HL-60 (cell line): ENCODE measurements around the gene MOB3B.

Experiments
- GABPA ChIP-seq: IDR thresholded peaks from 2 replicates; pipeline ENCODE4 v1.6.1; 2012; ENCODE audit warnings: low read depth
- POLR2AphosphoS5 ChIP-seq: IDR thresholded peaks from 2 replicates; pipeline ENCODE4 v1.6.1; 2012; ENCODE audit warnings: low read depth
- TF ChIP-seq, protein P1 (sequence below): IDR thresholded peaks from one replicate; pipeline ENCODE4 v1.5.1; 2011; ENCODE audit warnings: low read length, control low read depth, inconsistent platforms; ENCODE audit not compliant: insufficient read depth
- TF ChIP-seq, protein P2 (sequence below): IDR thresholded peaks from 2 replicates; pipeline ENCODE4 v1.6.1; 2012; ENCODE audit warnings: low read depth; ENCODE audit not compliant: insufficient replicate concordance

DNA sequence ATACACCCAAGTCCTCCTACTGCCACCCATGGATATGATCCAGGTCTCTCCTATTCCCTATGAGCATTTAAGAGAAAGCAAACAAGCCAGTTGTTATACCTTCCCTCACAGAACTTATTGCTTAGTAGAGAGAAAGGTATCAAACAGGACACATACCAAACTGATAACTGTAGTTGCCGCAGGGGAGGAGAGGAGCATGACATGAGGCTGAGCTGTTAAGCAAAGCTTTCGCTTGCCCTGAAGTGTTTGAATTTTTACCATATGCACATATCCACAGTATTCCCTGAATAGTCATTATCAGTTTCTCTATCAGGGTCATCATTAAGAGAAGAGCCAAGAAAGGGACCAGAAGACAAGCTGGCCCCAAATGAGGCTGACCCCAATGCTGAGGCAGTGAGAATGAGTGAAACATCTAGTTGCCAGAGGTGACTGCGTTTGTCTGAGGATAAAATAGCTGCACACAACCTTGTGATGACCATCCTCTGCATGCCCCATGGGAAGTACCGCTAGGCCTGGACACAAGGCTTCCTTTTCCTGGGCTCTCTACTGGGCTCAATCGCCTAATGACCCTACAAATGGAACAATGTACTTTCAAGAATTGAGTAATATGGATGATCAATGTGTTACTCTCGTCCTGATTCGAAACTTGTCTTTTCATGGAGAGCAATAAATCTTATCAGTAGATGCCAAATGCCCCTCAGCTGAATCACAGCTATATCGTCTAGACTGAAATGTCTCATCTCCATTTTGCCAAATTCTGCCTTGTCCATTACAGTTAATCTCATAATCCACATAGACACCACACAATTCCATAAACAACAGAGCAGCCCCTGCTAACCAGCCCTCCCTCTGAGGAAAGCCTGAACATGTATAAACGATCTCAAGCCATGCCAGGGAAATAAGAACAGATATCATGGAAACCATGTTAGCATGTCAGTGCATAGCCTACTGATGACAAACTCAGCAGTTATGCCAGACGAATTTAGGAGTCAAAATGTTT is 9.8 kb downstream of the MOB3B start:
- TF ChIP-seq, protein P1, sequence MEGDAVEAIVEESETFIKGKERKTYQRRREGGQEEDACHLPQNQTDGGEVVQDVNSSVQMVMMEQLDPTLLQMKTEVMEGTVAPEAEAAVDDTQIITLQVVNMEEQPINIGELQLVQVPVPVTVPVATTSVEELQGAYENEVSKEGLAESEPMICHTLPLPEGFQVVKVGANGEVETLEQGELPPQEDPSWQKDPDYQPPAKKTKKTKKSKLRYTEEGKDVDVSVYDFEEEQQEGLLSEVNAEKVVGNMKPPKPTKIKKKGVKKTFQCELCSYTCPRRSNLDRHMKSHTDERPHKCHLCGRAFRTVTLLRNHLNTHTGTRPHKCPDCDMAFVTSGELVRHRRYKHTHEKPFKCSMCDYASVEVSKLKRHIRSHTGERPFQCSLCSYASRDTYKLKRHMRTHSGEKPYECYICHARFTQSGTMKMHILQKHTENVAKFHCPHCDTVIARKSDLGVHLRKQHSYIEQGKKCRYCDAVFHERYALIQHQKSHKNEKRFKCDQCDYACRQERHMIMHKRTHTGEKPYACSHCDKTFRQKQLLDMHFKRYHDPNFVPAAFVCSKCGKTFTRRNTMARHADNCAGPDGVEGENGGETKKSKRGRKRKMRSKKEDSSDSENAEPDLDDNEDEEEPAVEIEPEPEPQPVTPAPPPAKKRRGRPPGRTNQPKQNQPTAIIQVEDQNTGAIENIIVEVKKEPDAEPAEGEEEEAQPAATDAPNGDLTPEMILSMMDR: no peak
- TF ChIP-seq POLR2AphosphoS5: no peak
- TF ChIP-seq, protein P2, sequence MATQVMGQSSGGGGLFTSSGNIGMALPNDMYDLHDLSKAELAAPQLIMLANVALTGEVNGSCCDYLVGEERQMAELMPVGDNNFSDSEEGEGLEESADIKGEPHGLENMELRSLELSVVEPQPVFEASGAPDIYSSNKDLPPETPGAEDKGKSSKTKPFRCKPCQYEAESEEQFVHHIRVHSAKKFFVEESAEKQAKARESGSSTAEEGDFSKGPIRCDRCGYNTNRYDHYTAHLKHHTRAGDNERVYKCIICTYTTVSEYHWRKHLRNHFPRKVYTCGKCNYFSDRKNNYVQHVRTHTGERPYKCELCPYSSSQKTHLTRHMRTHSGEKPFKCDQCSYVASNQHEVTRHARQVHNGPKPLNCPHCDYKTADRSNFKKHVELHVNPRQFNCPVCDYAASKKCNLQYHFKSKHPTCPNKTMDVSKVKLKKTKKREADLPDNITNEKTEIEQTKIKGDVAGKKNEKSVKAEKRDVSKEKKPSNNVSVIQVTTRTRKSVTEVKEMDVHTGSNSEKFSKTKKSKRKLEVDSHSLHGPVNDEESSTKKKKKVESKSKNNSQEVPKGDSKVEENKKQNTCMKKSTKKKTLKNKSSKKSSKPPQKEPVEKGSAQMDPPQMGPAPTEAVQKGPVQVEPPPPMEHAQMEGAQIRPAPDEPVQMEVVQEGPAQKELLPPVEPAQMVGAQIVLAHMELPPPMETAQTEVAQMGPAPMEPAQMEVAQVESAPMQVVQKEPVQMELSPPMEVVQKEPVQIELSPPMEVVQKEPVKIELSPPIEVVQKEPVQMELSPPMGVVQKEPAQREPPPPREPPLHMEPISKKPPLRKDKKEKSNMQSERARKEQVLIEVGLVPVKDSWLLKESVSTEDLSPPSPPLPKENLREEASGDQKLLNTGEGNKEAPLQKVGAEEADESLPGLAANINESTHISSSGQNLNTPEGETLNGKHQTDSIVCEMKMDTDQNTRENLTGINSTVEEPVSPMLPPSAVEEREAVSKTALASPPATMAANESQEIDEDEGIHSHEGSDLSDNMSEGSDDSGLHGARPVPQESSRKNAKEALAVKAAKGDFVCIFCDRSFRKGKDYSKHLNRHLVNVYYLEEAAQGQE: no peak
- no peak for TF ChIP-seq GABPA
